GM13976 (cell line): Measurements from ENCODE around the gene UGT1A5.

Experiments used
- DNase-seq: peaks from one replicate; pipeline ENCODE4 v3.0.0; 2012; ENCODE audit warnings: low spot score
- CTCF ChIP-seq: IDR thresholded peaks from 2 replicates; pipeline ENCODE4 v1.5.1; 2012; ENCODE audit warnings: borderline replicate concordance, mild to moderate bottlenecking; ENCODE audit not compliant: insufficient read depth; ENCODE audit errors: extremely low read depth, missing control alignments, control extremely low read depth
- in situ Hi-C: fragments of 300-500 bp; cut with MboI; formaldehyde crosslinking; loops from one replicate; pipeline ENCODE4 v1.12.0; 2022; ENCODE audit warnings: low sequenced_read_pairs, mixed read lengths, inconsistent platforms; ENCODE audit not compliant: unreplicated experiment

UGT1A5 gene

GRCh38 chr2:233773854-233774253 lies 61.1 kb downstream of the UGT1A5 start:
- TF ChIP-seq CTCF: no peak
- in situ Hi-C loops: no loop called here
- DNase-seq: no peak

DNA sequence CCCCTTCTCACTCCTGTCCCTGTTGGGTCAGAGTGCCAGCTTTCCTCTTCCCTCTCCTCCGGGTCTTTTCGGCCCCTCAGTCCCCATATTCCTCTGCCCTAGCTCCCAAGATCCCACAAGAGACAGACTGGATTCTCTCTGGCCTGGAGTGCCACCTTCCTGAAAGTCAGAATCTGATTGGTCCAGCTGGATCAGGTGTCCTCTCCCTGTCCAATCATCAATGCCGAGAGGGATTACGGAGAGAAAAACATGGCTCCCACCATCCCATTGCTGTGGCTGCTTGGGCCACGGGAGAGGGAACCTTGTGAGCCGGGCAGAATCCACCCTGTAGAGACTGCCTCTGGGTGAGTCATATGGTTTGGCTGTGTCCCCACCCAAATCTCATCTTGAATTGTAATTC lies 62.7 kb downstream of the UGT1A5 start:
- in situ Hi-C loops: no loop called here
- no peak for TF ChIP-seq CTCF
- DNase-seq: no peak

- no peak for TF ChIP-seq CTCF
- DNase-seq: no peak
- in situ Hi-C loops: no loop called here
Measured at GRCh38 chr2:233778030-233778429, 65.3 kb downstream of the UGT1A5 start, which contains the start of gene MROH2A. Gene MROH2A, plus strand, starts transcription at chr2:233778330. Its CDS starts 1,029 bp downstream, at chr2:233779359.

- no peak for TF ChIP-seq CTCF
- no peak for DNase-seq
- in situ Hi-C loops: no loop called here
Measured at GRCh38 chr2:233779722-233780121, 67.0 kb downstream of the UGT1A5 start.

DNA sequence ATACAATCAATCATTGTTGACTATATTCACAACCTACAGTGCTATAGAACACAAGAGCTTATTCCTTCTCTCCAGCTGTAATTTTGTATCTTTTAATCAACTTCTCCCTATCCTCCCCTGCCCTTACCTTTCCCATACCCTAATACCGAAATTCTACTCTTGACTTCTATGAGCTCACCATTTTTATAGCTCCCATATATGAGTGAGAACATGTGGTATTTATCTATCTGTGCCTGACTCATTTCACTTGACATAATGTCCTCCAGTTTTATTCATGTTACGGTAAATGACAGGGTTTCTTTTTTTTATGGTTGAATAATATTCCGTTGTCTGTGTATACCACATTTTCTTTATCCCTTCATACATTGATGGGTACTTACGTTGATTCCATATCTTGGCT lies 68.1 kb downstream of the UGT1A5 start:
- in situ Hi-C loops: no loop called here
- no peak for TF ChIP-seq CTCF

DNA sequence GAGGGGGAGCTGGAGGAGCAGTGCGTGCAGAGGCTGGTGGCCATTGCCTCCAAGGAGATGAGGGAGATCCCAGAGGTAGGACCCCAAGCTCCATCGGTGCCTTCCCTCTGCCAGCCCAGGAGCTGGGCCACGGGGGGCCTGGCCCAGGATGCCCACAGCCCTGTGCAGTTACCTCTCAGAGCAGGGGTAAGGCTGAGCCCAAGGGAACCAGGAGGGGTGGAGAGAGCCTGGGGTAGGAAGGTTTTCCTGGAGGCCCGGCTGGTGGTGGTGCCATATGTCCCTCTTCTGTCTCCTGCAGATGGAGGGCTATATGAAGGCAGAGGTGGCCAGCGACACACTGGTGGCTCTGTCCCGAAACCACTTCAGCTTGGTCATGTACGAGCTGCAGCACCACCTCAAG lies 76.8 kb downstream of the UGT1A5 start:
- no peak for TF ChIP-seq CTCF
- DNase-seq: no peak
- in situ Hi-C loops: no loop called here

More for the DNA sequence above, 68.1 kb downstream of the UGT1A5 start:
- DNase-seq: no peak

DNA sequence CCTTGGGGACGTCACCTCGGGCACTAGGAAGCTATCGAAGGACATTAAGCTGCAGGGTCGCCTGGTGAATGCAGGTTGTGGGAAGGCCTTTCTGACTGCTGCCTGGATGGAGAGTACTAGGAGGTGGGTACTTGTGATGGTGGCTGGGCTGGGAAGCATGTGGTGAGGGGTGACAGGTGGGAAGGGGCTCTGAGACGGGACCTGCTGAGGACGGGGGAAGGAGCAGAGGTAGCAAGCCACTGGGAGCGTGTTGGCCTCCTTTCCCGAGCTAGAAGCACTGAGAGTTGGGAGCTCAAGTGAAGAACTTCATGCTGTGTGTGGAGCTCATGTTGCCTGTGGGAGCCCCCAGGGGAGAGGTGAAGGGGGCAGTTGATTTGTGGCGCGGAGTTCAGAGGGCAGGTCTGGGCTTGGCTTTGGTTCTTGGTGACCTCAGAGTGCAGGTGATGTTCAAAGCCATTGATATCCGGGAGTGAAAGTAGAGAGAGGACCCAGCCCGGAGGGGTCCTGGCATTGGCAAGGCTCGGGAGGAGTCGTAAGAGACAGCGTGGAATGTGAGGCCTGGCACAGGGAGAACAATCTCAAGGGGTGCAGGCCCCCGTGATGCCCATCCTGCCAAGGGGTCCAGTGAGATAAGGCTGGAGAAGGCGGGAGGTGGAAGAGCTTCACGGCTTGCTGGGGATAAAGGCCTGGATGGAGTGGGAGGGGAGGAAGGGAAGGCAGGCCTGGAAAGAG lies 78.6 kb downstream of the UGT1A5 start:
- DNase-seq: no peak
- in situ Hi-C loops: no loop called here
- TF ChIP-seq CTCF: no peak
